Common myeloid progenitor, CD34-positive (primary cell): ENCODE results near the gene CNTN5.

Source experiments
- CTCF ChIA-PET: fragments of 350-600 bp; sonication (Branson Sonifier 250); formaldehyde crosslinking; loops from one replicate; lab custom pipeline; 2021; ENCODE audit warnings: antibody characterized with exemption; lab: Charles Lee
- POLR2A ChIA-PET: fragments of 350-600 bp; sonication (Branson Sonifier 250); formaldehyde crosslinking; loops from one replicate; lab custom pipeline; 2021; ENCODE audit warnings: antibody characterized with exemption; lab: Charles Lee
- DNase-seq, 3 donors: peaks; one replicate each; pipeline versions ENCODE4 v3.0.0 to v3.0.0-alpha.2; 2013
- H3K27ac ChIP-seq, 2 experiments: 1 replicate in 1 of 2; 2 replicates in 1 of 2; pipeline ENCODE4 v1.7.0; 2013; ENCODE audit warnings: inconsistent platforms in 2 of 2, low read length in 2 of 2, mild to moderate bottlenecking in 2 of 2, low read depth in 1 of 2, moderate library complexity in 1 of 2; ENCODE audit not compliant: severe bottlenecking in 2 of 2, insufficient read depth in 1 of 2, poor library complexity in 1 of 2
- H3K27me3 ChIP-seq, 5 experiments: replicated peaks in 2 of 5; 1 replicate in 3 of 5; 2 replicates in 2 of 5; pipeline versions ENCODE4 v1.6.1 to v1.7.0; 2013; ENCODE audit warnings: low read length in 4 of 5, mild to moderate bottlenecking in 2 of 5, moderate library complexity in 2 of 5, inconsistent platforms in 1 of 5; ENCODE audit not compliant: insufficient read depth in 5 of 5, control insufficient read depth in 4 of 5
- H3K36me3 ChIP-seq, 4 experiments: 1 replicate in 2 of 4; 2 replicates in 2 of 4; pipeline versions ENCODE4 v1.6.1 to v1.7.0; 2013; ENCODE audit warnings: low read length in 3 of 4, control low read depth in 1 of 4, mild to moderate bottlenecking in 1 of 4; ENCODE audit not compliant: control insufficient read depth in 4 of 4, insufficient read depth in 4 of 4
- H3K4me1 ChIP-seq, 4 experiments: 1 replicate in 3 of 4; 2 replicates in 1 of 4; pipeline versions ENCODE4 v1.6.1 to v1.7.1; 2013; ENCODE audit warnings: low read length in 3 of 4, mild to moderate bottlenecking in 3 of 4, control low read depth in 1 of 4, inconsistent platforms in 1 of 4, moderate library complexity in 1 of 4; ENCODE audit not compliant: control insufficient read depth in 4 of 4, insufficient read depth in 4 of 4; ENCODE audit errors: control extremely low read depth in 1 of 4
- H3K4me3 ChIP-seq, 7 experiments: 1 replicate in 4 of 7; 2 replicates in 3 of 7; pipeline versions ENCODE4 v1.5.1 to v1.7.0; 2013; ENCODE audit warnings: mild to moderate bottlenecking in 7 of 7, low read length in 6 of 7, moderate library complexity in 6 of 7, inconsistent platforms in 2 of 7, low read depth in 2 of 7, control low read depth in 1 of 7; ENCODE audit not compliant: insufficient read depth in 4 of 7, control insufficient read depth in 1 of 7; ENCODE audit errors: extremely low read depth in 1 of 7
- H3K9me3 ChIP-seq, 5 experiments: 1 replicate in 4 of 5; 2 replicates in 1 of 5; pipeline versions ENCODE4 v1.6.1 to v1.7.1; 2013; ENCODE audit warnings: low read length in 4 of 5, mild to moderate bottlenecking in 2 of 5, inconsistent platforms in 1 of 5, low read depth in 1 of 5, moderate library complexity in 1 of 5; ENCODE audit not compliant: control insufficient read depth in 4 of 5, insufficient read depth in 2 of 5; ENCODE audit errors: control extremely low read depth in 1 of 5
- WGBS: methylation state at CpG from one replicate; pipeline ENCODE4 v1.1.5; 2013; ENCODE audit not compliant: insufficient coverage; 5-methylcytosine and 5-hydroxymethylcytosine counted together

The CNTN5 gene

DNA sequence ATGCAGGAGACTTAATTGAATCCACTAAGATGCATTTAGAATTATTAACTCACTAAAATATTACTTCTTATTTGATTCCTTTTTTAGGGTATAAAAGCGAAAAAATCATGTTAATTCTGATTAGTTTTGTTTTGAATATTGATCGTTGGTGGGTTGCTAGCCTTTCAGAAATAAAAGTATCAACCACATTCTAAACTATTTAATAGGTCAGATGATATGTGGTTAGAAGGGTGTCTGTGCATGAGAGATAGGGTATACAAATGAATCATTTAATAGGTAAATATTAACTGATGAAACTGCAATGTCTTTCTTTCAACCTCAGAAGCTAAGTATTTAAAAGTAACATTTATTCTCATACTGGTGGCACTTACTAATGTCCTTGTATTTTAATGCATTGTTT, 515.1 kb downstream of the CNTN5 start:
- H3K9me3 ChIP-seq = no peaks in the 10 kb centered on the region
- H3K36me3 ChIP-seq = no peaks in the 10 kb centered on the region
- no peak overlapping the region for H3K4me3 ChIP-seq
- no peak overlapping the region for H3K27ac ChIP-seq
- no peaks in the 10 kb centered on the region for H3K4me1 ChIP-seq
- WGBS = no CpG with 5 or more reads among the region's 2 CpGs
- ChIA-PET POLR2A (no interaction called here), CTCF (no interaction called here)
- H3K27me3 ChIP-seq = no peaks in the 10 kb centered on the region
- no peak for DNase-seq

DNA sequence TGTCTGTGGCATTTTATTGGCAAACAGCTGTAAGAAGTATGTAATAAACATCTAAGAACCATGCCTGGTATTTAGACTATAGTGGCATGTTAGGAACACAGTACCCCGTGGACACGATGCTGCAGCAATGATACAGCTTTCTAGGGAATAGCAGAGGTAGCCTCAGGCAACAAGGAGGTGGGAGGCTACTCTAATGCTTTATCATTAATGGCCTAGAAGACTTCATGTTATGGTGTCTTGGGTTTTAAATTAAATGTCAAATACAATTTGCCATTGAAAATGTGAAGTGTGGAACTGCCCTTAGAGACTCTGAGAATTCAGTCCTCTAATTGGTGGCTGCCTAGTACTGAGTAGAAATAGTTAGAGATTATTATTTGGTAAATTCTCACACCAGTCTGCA, 516.9 kb downstream of the CNTN5 start:
- CTCF ChIA-PET = no interaction called here
- Histone ChIP-seq H3K4me1 (no peaks in the 10 kb centered on the region), H3K9me3 (no peaks in the 10 kb centered on the region), H3K4me3 (no peak overlapping the region), H3K27ac (no peak overlapping the region), H3K36me3 (no peaks in the 10 kb centered on the region), H3K27me3 (no peaks in the 10 kb centered on the region)
- 91% methylated on average over 2 of the region's 2 CpGs for WGBS
- POLR2A ChIA-PET = no interaction called here
- DNase-seq = no peak

DNA sequence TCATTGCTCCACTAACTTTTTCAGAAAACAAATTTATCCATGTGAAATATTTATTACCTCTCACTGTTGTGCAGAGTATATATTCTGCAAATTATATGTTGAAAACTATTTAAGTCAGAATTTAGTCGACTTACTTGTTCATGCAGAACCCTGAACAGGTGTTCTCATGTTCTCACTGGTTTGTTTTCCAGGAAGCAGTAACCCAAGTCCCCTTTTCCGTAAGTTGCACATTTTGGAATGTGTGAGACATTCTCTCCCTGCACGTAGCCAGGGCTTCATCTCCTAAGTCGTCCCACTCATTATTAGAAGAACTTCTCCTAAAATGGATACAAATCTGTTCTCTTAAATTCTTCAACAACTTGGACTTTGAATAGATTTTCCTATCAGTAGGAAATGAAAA, 524.9 kb downstream of the CNTN5 start:
- CTCF ChIA-PET = no interaction called here

DNA sequence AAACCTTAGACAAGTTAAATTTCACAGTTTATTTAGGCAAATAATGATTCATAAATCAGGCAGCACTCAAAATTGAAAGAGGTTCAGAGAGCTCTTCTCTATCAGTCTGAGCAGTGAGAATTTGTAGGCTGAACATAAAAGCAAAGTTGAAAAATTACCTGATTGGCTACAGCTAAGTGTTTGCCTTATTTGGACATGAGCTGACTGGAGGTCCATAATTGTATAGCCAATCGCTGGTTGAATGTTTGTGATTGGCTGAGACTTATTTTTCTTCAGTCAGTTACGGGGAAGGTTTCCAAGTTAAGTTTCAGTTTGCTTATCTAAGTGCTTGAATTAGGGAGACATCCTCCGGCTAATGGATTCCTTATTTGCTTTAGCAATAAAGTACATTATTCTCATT, 527.5 kb downstream of the CNTN5 start:
- DNase-seq = no peak
- Histone ChIP-seq H3K4me1 (no peaks in the 10 kb centered on the region), H3K36me3 (no peaks in the 10 kb centered on the region), H3K27ac (no peak overlapping the region), H3K27me3 (no peaks in the 10 kb centered on the region), H3K4me3 (no peak overlapping the region), H3K9me3 (no peaks in the 10 kb centered on the region)
- WGBS = 86% methylated on average over 1 of the region's 3 CpGs
- ChIA-PET POLR2A (no interaction called here), CTCF (no interaction called here)

More for the DNA sequence above, 524.9 kb downstream of the CNTN5 start:
- Histone ChIP-seq H3K27me3 (no peaks in the 10 kb centered on the region), H3K9me3 (no peaks in the 10 kb centered on the region), H3K27ac (no peak overlapping the region), H3K4me1 (no peaks in the 10 kb centered on the region), H3K36me3 (no peaks in the 10 kb centered on the region), H3K4me3 (no peak overlapping the region)
- POLR2A ChIA-PET = no interaction called here
- 92% methylated on average over 2 of the region's 4 CpGs for WGBS
- DNase-seq = no peak

DNA sequence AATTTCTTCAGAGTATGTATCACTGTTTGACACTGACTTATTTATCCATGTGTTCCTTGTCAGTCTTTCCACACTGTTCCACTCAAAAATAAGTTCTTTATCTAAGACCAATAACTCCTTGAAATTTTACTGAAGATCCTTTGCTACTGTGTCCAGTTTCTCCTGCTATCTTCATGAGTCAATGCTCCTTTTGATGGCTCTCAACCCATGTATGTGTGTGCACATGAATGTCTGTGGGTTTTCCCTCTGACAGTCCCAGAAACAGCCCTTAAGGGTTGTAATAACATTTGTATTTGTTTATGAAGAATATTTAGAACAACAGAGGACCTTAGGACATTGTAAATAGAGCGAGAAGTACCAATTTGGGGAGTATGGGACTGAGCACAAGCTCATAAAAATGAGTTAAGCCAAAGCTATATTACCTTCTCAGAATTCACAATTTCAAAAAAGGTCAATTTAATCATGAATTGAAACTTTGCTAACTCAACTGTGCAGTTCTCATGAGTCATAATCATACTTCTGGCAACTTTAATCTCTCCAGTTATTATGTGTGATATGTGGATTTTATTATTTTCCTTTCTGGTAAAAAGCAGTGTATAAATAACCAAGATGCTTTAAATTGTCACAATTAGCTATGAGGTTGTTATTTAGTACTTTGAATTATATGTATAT, 533.6 kb downstream of the CNTN5 start:
- no peak for DNase-seq

DNA sequence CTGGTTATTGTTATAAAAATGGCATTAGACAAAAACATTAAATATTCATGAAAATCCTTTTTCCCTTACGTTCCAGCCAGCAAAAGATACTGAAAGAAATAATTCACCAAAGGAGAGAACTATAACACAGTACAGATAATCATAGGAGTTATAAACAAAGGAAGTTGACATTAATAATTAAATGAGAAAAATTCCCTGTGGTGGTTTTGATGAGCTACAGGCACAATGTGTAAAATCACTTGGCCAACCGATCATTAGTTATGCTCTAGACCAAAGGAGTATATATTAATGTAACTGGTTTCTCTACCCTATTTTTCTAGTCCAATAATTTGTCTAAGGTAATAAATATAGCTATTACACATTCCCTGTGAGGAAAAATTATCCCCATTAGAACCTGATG, 534.7 kb downstream of the CNTN5 start:
- no peaks in the 10 kb centered on the region for H3K27me3 ChIP-seq
- ChIA-PET POLR2A (no interaction called here), CTCF (no interaction called here)
- H3K9me3 ChIP-seq = no peaks in the 10 kb centered on the region
- no peak overlapping the region for H3K27ac ChIP-seq
- no peak for DNase-seq
- H3K36me3 ChIP-seq = no peaks in the 10 kb centered on the region
- no peaks in the 10 kb centered on the region for H3K4me1 ChIP-seq
- H3K4me3 ChIP-seq = no peak overlapping the region
- WGBS = no CpG with 5 or more reads among the region's 2 CpGs

More for the DNA sequence above, 533.6 kb downstream of the CNTN5 start:
- Histone ChIP-seq H3K4me1 (no peaks in the 10 kb centered on the region), H3K9me3 (no peaks in the 10 kb centered on the region), H3K4me3 (no peak overlapping the region), H3K36me3 (no peaks in the 10 kb centered on the region), H3K27me3 (no peaks in the 10 kb centered on the region), H3K27ac (no peak overlapping the region)
- POLR2A ChIA-PET = interaction anchor here (0.6 kb wide), 1 partner anchor 405 kb away, joined by 4 read pairs; no protein-coding TSS in a partner anchor
- no CpG with 5 or more reads among the region's 1 CpG for WGBS
- CTCF ChIA-PET = no interaction called here

DNA sequence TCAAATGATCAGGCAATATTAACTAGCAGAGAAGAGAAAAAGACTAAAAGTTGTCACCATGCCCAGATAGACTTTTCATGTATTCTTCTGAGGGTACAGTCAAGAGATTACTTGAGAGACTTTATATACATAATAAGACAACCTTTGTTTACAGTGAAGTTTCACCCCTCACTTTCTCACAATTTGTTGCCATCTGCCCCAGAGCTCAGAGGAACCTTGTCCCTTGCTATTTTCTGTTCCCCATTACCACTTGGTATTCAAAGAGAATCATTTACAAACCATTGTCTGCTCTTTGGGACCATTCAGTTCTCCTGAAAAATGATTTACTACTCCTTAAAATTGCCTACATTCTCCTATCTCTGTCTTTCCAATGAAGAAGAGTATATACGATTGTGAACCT, 544.6 kb downstream of the CNTN5 start:
- no CpG with 5 or more reads among the region's 1 CpG for WGBS
- ChIA-PET CTCF (no interaction called here), POLR2A (no interaction called here)
- H3K36me3 ChIP-seq = no peaks in the 10 kb centered on the region
- no peaks in the 10 kb centered on the region for H3K27me3 ChIP-seq
- no peaks in the 10 kb centered on the region for H3K4me1 ChIP-seq
- no peak overlapping the region for H3K4me3 ChIP-seq
- no peak for DNase-seq
- H3K27ac ChIP-seq = no peak overlapping the region
- no peaks in the 10 kb centered on the region for H3K9me3 ChIP-seq
